ENCODE results near the gene KLF9. TPM values are rescaled to one million over a fixed set of nuclear protein-coding genes. Genes with fewer than 3 reads are reported as not detected.

The KLF9 gene
- total and polyA plus RNA-seq, 2 donors (not counting 3 experiments of a cell fraction or from before 2014, with no cell fraction given) = 7.3 to 17.2 TPM

GRCh38 chr9:70398145-70398556 lies 16.3 kb downstream of the KLF9 start:
- Histone ChIP-seq H3K27ac (ENCODE audit: insufficient read depth, low read depth, low read length) (no peak overlapping the region), H3K9me3 (replicated peaks; ENCODE audit: control insufficient read depth, insufficient read depth, low read length) (no peaks in the 10 kb centered on the region), H3K9ac (replicated peaks; ENCODE audit: extremely low read depth, insufficient read depth, low read length) (no peak overlapping the region), H3K79me2 (ENCODE audit: control insufficient read depth, insufficient read depth, low read length) (peaks cover 87% of the 10 kb centered on the region), H4K20me1 (replicated peaks; ENCODE audit: control insufficient read depth, extremely low read depth, insufficient read depth, low read length) (no peaks in the 10 kb centered on the region), H3K4me2 (ENCODE audit: insufficient read depth, low read length) (no peak overlapping the region), H3K9me1 (replicated peaks; ENCODE audit: control insufficient read depth, extremely low read depth, insufficient read depth, low read length) (no peaks in the 10 kb centered on the region), H3K4me3 (replicated peaks in 1 of 3; ENCODE audit: insufficient read depth in 1 of 3, low read depth in 1 of 3, low read length in 3 of 3) (no peak overlapping the region), H3K27me3 (ENCODE audit: control insufficient read depth in 2 of 2, insufficient read depth in 2 of 2, low read length in 2 of 2) (no peaks in the 10 kb centered on the region), H3K4me1 (ENCODE audit: control insufficient read depth, extremely low read depth, insufficient read depth, low read length) (no peaks in the 10 kb centered on the region), H2AFZ (ENCODE audit: low read depth, low read length) (no peak overlapping the region), H3K36me3 (ENCODE audit: control insufficient read depth in 2 of 2, extremely low read depth in 1 of 2, insufficient read depth in 2 of 2, low read length in 2 of 2) (no peaks in the 10 kb centered on the region)
- dilution Hi-C loops (cut with MboI; ENCODE audit: extremely low pct_ligation_motif_present, low sequenced_read_pairs) = no loop called here
- BruUV-seq (replicated peaks) = no TSS peak
- TF ChIP-seq GATA2 (IDR thresholded peaks at IDR 0.05; ENCODE audit: insufficient read depth, insufficient read length, low read depth, low read length) (no peak), POLR2A (IDR thresholded peaks at IDR 0.05; ENCODE audit: low read depth, low read length) (no peak), JUN (IDR thresholded peaks at IDR 0.05; ENCODE audit: borderline replicate concordance, insufficient read depth, insufficient read length, low read depth) (no peak), POLR2AphosphoS5 (IDR thresholded peaks at IDR 0.05; ENCODE audit: insufficient read depth, low read depth, low read length) (no peak), MYC (IDR thresholded peaks at IDR 0.05; ENCODE audit: low read depth, low read length) (no peak)
- TF ChIP-seq, protein P1, sequence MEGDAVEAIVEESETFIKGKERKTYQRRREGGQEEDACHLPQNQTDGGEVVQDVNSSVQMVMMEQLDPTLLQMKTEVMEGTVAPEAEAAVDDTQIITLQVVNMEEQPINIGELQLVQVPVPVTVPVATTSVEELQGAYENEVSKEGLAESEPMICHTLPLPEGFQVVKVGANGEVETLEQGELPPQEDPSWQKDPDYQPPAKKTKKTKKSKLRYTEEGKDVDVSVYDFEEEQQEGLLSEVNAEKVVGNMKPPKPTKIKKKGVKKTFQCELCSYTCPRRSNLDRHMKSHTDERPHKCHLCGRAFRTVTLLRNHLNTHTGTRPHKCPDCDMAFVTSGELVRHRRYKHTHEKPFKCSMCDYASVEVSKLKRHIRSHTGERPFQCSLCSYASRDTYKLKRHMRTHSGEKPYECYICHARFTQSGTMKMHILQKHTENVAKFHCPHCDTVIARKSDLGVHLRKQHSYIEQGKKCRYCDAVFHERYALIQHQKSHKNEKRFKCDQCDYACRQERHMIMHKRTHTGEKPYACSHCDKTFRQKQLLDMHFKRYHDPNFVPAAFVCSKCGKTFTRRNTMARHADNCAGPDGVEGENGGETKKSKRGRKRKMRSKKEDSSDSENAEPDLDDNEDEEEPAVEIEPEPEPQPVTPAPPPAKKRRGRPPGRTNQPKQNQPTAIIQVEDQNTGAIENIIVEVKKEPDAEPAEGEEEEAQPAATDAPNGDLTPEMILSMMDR (IDR thresholded peaks at IDR 0.05; ENCODE audit: extremely low read depth in 1 of 2, insufficient read depth in 1 of 2, low read depth in 1 of 2, low read length in 2 of 2) = no peak
- DNase-seq (ENCODE audit: low read depth, low spot score) = no peak
- FAIRE-seq = no peak
- intact Hi-C loops (cut with micrococcal nuclease) = no loop called here
- POLR2A ChIA-PET = interaction anchor here (0.7 kb wide), 1 partner anchor 1287 kb away, joined by 3 read pairs; no protein-coding TSS in a partner anchor
- CTCF ChIA-PET = no interaction called here

DNA sequence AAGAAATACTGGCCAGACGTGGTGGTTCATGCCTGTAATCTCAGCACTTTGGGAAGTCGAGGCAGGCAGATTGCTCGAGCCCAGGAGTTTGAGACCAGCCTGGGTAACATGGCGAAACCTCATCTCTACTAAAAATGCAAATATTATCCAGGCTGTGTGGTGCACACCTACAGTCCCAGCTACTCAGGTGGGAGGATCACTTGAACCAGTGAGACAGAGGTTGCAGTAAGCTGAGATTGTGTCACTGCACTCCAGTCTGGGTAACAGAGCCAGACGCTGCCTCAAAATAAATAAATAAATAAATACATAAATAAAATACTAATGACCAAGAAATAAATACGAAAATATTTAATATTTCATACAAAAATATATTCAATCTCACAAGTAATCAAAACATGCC lies 18.8 kb downstream of the KLF9 start:
- BruUV-seq (replicated peaks) = no TSS peak
- no peak overlapping the region for H2AFZ ChIP-seq (ENCODE audit: low read depth, low read length)
- TF ChIP-seq GATA2 (IDR thresholded peaks at IDR 0.05; ENCODE audit: insufficient read depth, insufficient read length, low read depth, low read length) (no peak), EZH2 (IDR thresholded peaks at IDR 0.05; ENCODE audit: borderline replicate concordance, low read depth, low read length, severe bottlenecking) (no peak)
- TF ChIP-seq, protein P1 (IDR thresholded peaks at IDR 0.05; ENCODE audit: extremely low read depth in 1 of 2, insufficient read depth in 1 of 2, low read depth in 1 of 2, low read length in 2 of 2) = no peak
- intact Hi-C loops (cut with micrococcal nuclease) (no loop called here), dilution Hi-C loops (cut with MboI; ENCODE audit: extremely low pct_ligation_motif_present, low sequenced_read_pairs) (no loop called here)
- ChIA-PET CTCF (interaction anchor here (0.5 kb wide), 1 partner anchor 26 kb away, joined by 3 read pairs; no protein-coding TSS in a partner anchor), POLR2A (no interaction called here)
- H3K9ac ChIP-seq (replicated peaks; ENCODE audit: extremely low read depth, insufficient read depth, low read length) = no peak overlapping the region
- no peak overlapping the region for H3K4me3 ChIP-seq (replicated peaks in 1 of 3; ENCODE audit: insufficient read depth in 1 of 3, low read depth in 1 of 3, low read length in 3 of 3)
- no peaks in the 10 kb centered on the region for H3K36me3 ChIP-seq (ENCODE audit: control insufficient read depth in 2 of 2, extremely low read depth in 1 of 2, insufficient read depth in 2 of 2, low read length in 2 of 2)
- DNase-seq (ENCODE audit: low read depth, low spot score) (no peak), FAIRE-seq (no peak)
- peaks cover 85% of the 10 kb centered on the region for H3K79me2 ChIP-seq (ENCODE audit: control insufficient read depth, insufficient read depth, low read length)
- no peaks in the 10 kb centered on the region for H3K9me3 ChIP-seq (replicated peaks; ENCODE audit: control insufficient read depth, insufficient read depth, low read length)
- peaks cover 20% of the 10 kb centered on the region for H3K4me1 ChIP-seq (ENCODE audit: control insufficient read depth, extremely low read depth, insufficient read depth, low read length)
- H3K9me1 ChIP-seq (replicated peaks; ENCODE audit: control insufficient read depth, extremely low read depth, insufficient read depth, low read length) = no peaks in the 10 kb centered on the region
- no peaks in the 10 kb centered on the region for H3K27me3 ChIP-seq (ENCODE audit: control insufficient read depth in 2 of 2, insufficient read depth in 2 of 2, low read length in 2 of 2)
- no peak overlapping the region for H3K27ac ChIP-seq (ENCODE audit: insufficient read depth, low read depth, low read length)
- no peak overlapping the region for H3K4me2 ChIP-seq (ENCODE audit: insufficient read depth, low read length)
- no peaks in the 10 kb centered on the region for H4K20me1 ChIP-seq (replicated peaks; ENCODE audit: control insufficient read depth, extremely low read depth, insufficient read depth, low read length)
